Ishikawa (cell line): ENCODE results near the gene S100A4.

Experiments
- CEBPB ChIP-seq: IDR thresholded peaks from 2 replicates; pipeline ENCODE4 v1.6.1; 2012
- CREB1 ChIP-seq: IDR thresholded peaks from 2 replicates; pipeline ENCODE4 v1.6.1; 2012; ENCODE audit warnings: low read depth
- EGR1 ChIP-seq: IDR thresholded peaks from 2 replicates; pipeline ENCODE4 v1.6.1; 2012
- EP300 ChIP-seq: IDR thresholded peaks from 2 replicates; pipeline ENCODE4 v1.6.1; 2012; ENCODE audit warnings: borderline replicate concordance
- FOXM1 ChIP-seq: IDR thresholded peaks from 2 replicates; pipeline ENCODE4 v1.6.1; 2012; ENCODE audit warnings: low read depth, borderline replicate concordance
- MAX ChIP-seq: IDR thresholded peaks from 2 replicates; pipeline ENCODE4 v1.6.1; 2012
- NFIC ChIP-seq: IDR thresholded peaks from 2 replicates; pipeline ENCODE4 v1.6.1; 2012
- RAD21 ChIP-seq: IDR thresholded peaks from 2 replicates; pipeline ENCODE4 v1.6.1; 2012; ENCODE audit warnings: low read depth
- REST ChIP-seq: IDR thresholded peaks from 2 replicates; pipeline ENCODE4 v1.6.1; 2012; ENCODE audit warnings: low read depth, mild to moderate bottlenecking
- TAF1 ChIP-seq: IDR thresholded peaks from 2 replicates; pipeline ENCODE4 v1.6.1; 2012; ENCODE audit warnings: low read depth, mild to moderate bottlenecking
- TCF12 ChIP-seq: IDR thresholded peaks from 2 replicates; pipeline ENCODE4 v1.6.1; 2012; ENCODE audit warnings: low read depth
- TEAD4 ChIP-seq: IDR thresholded peaks from 2 replicates; pipeline ENCODE4 v1.6.1; 2012
- USF1 ChIP-seq: IDR thresholded peaks from 2 replicates; pipeline ENCODE4 v1.6.1; 2012
- YY1 ChIP-seq: IDR thresholded peaks from 2 replicates; pipeline ENCODE4 v1.6.1; 2012; ENCODE audit warnings: low read depth
- ZBTB7A ChIP-seq: IDR thresholded peaks from 2 replicates; pipeline ENCODE4 v1.6.1; 2012; ENCODE audit warnings: low read depth

Gene S100A4

GRCh38 chr1:153550827-153551500 lies 5.4 kb upstream of the S100A4 start:
- TF ChIP-seq ZBTB7A: no peak
- no peak for TF ChIP-seq FOXM1
- no peak for TF ChIP-seq CEBPB
- no peak for TF ChIP-seq USF1
- no peak for TF ChIP-seq CREB1

- TF ChIP-seq TAF1: no peak
- 0 out of 2 replicates have a peak, but pooled peaks have one; percentile 22 for TF ChIP-seq MAX
Measured at GRCh38 chr1:153550398-153550758, 4.8 kb upstream of the S100A4 start.

GRCh38 chr1:153549741-153550397 lies 4.3 kb upstream of the S100A4 start:
- TF ChIP-seq TAF1: no peak
- no peak for TF ChIP-seq USF1
- no peak for TF ChIP-seq YY1
- TF ChIP-seq ZBTB7A: no peak
- TF ChIP-seq MAX: no peak
- no peak for TF ChIP-seq CEBPB

- TF ChIP-seq NFIC (peak; percentile 29; the same call in 1 of the 2 replicates), CEBPB (no peak), MAX (no peak), USF1 (no peak), ZBTB7A (0 out of 2 replicates have a peak, but pooled peaks have one; percentile 41), RAD21 (no peak), EGR1 (no peak), EP300 (peak; percentile 34; the same call in 1 of the 2 replicates), TEAD4 (no peak; the same call in 1 of the 2 replicates), FOXM1 (no peak), TCF12 (peak; percentile 55; the same call in 1 of the 2 replicates), REST (no peak), YY1 (no peak), TAF1 (no peak), CREB1 (no peak)
Measured at GRCh38 chr1:153548722-153549688, 3.4 kb upstream of the S100A4 start, which contains the start of gene S100A3. S100A3 (minus strand) TSS chr1:153549258; CDS start chr1:153548485, 773 bp downstream.

GRCh38 chr1:153547560-153548551 lies 2.2 kb upstream of the S100A4 start:
- TF ChIP-seq REST: no peak
- no peak for TF ChIP-seq TAF1
- TF ChIP-seq MAX: no peak
- TF ChIP-seq TCF12: no peak
- no peak for TF ChIP-seq EP300
- TF ChIP-seq USF1: no peak
- TF ChIP-seq TEAD4: no peak
- TF ChIP-seq NFIC: no peak
- TF ChIP-seq FOXM1: no peak
- no peak for TF ChIP-seq RAD21
- TF ChIP-seq ZBTB7A: no peak
- no peak for TF ChIP-seq EGR1
